ENCODE data around the gene MAN1A2. TPM values are rescaled to one million over a fixed set of nuclear protein-coding genes. Genes with fewer than 3 reads are reported as not detected.

Gene MAN1A2
- total RNA-seq, 1 experiment from 2014 or later: 21.0 TPM

GRCh38 chr1:117501281-117501680 is 134.0 kb downstream of the MAN1A2 start:
- H3K9me3 Mint-ChIP-seq (ENCODE audit: unreplicated experiment): no peaks in the 10 kb centered on the region
- ChIA-PET POLR2A (no interaction called here), CTCF (no interaction called here)
- no peaks in the 10 kb centered on the region for H3K27me3 Mint-ChIP-seq (ENCODE audit: insufficient read depth, unreplicated experiment)
- H3K36me3 Mint-ChIP-seq (ENCODE audit: insufficient read depth, unreplicated experiment): peaks cover 6% of the 10 kb centered on the region
- BruUV-seq (replicated peaks): no TSS peak
- DNase-seq: no peak
- no peak overlapping the region for H3K4me3 Mint-ChIP-seq (ENCODE audit: unreplicated experiment)
- intact Hi-C loops (cut with micrococcal nuclease; ENCODE audit: unreplicated experiment): no loop called here
- Histone ChIP-seq H3K4me1 (no peaks in the 10 kb centered on the region), H3K9me3 (no peaks in the 10 kb centered on the region), H3K4me3 (ENCODE audit: low read depth, low read length) (no peak overlapping the region), H3K36me3 (ENCODE audit: control insufficient read depth, insufficient read depth, low read length) (no peaks in the 10 kb centered on the region; the same call in 1 of the 2 replicates), H3K27me3 (replicated peaks; ENCODE audit: control insufficient read depth, insufficient read depth, low read length) (no peaks in the 10 kb centered on the region)
- H3K27ac Mint-ChIP-seq (ENCODE audit: unreplicated experiment): no peak overlapping the region
- H3K4me1 Mint-ChIP-seq (ENCODE audit: low read depth, unreplicated experiment): no peaks in the 10 kb centered on the region
- TF ChIP-seq CTCF (IDR thresholded peaks at IDR 0.05; ENCODE audit: insufficient read depth in 1 of 2, low read depth in 1 of 2, low read length in 1 of 2, severe bottlenecking in 1 of 2, unreplicated experiment in 1 of 2): no peak

- H3K27ac Mint-ChIP-seq (ENCODE audit: unreplicated experiment): no peak overlapping the region
- Histone ChIP-seq H3K9me3 (no peaks in the 10 kb centered on the region), H3K36me3 (ENCODE audit: control insufficient read depth, insufficient read depth, low read length) (no peaks in the 10 kb centered on the region), H3K27me3 (replicated peaks; ENCODE audit: control insufficient read depth, insufficient read depth, low read length) (no peaks in the 10 kb centered on the region), H3K4me1 (no peaks in the 10 kb centered on the region), H3K4me3 (ENCODE audit: low read depth, low read length) (no peak overlapping the region)
- no TSS peak for BruUV-seq (replicated peaks)
- intact Hi-C loops (cut with micrococcal nuclease; ENCODE audit: unreplicated experiment): no loop called here
- H3K4me1 Mint-ChIP-seq (ENCODE audit: low read depth, unreplicated experiment): no peaks in the 10 kb centered on the region
- H3K9me3 Mint-ChIP-seq (ENCODE audit: unreplicated experiment): no peaks in the 10 kb centered on the region
- TF ChIP-seq CTCF (IDR thresholded peaks at IDR 0.05; ENCODE audit: insufficient read depth in 1 of 2, low read depth in 1 of 2, low read length in 1 of 2, severe bottlenecking in 1 of 2, unreplicated experiment in 1 of 2): no peak
- no peaks in the 10 kb centered on the region for H3K27me3 Mint-ChIP-seq (ENCODE audit: insufficient read depth, unreplicated experiment)
- no peak overlapping the region for H3K4me3 Mint-ChIP-seq (ENCODE audit: unreplicated experiment)
- ChIA-PET CTCF (no interaction called here), POLR2A (no interaction called here)
- no peak for DNase-seq
- H3K36me3 Mint-ChIP-seq (ENCODE audit: insufficient read depth, unreplicated experiment): no peaks in the 10 kb centered on the region
These were observed 144.0 kb downstream of the MAN1A2 start for GRCh38 chr1:117511273-117511672.

GRCh38 chr1:117512728-117513321 is 145.6 kb downstream of the MAN1A2 start:
- ChIA-PET CTCF (interaction anchor here (0.7 to 1.4 kb wide), 6 partner anchors 78 to 397 kb away, joined by 3 to 6 read pairs (median 4); no protein-coding TSS in a partner anchor), POLR2A (no interaction called here)
- H3K36me3 Mint-ChIP-seq (ENCODE audit: insufficient read depth, unreplicated experiment): no peaks in the 10 kb centered on the region
- H3K4me3 Mint-ChIP-seq (ENCODE audit: unreplicated experiment): no peak overlapping the region
- peak in 1 of 2 experiments; percentile 19 for DNase-seq
- TF ChIP-seq CTCF (IDR thresholded peaks at IDR 0.05; ENCODE audit: insufficient read depth in 1 of 2, low read depth in 1 of 2, low read length in 1 of 2, severe bottlenecking in 1 of 2, unreplicated experiment in 1 of 2): peak; percentile 22 to 44
- H3K27me3 Mint-ChIP-seq (ENCODE audit: insufficient read depth, unreplicated experiment): no peaks in the 10 kb centered on the region
- Histone ChIP-seq H3K9me3 (no peaks in the 10 kb centered on the region), H3K4me1 (no peaks in the 10 kb centered on the region), H3K27me3 (replicated peaks; ENCODE audit: control insufficient read depth, insufficient read depth, low read length) (no peaks in the 10 kb centered on the region), H3K36me3 (ENCODE audit: control insufficient read depth, insufficient read depth, low read length) (no peaks in the 10 kb centered on the region), H3K4me3 (ENCODE audit: low read depth, low read length) (no peak overlapping the region)
- no TSS peak for BruUV-seq (replicated peaks)
- H3K9me3 Mint-ChIP-seq (ENCODE audit: unreplicated experiment): no peaks in the 10 kb centered on the region
- no peak overlapping the region for H3K27ac Mint-ChIP-seq (ENCODE audit: unreplicated experiment)
- no peaks in the 10 kb centered on the region for H3K4me1 Mint-ChIP-seq (ENCODE audit: low read depth, unreplicated experiment)
- intact Hi-C loops (cut with micrococcal nuclease; ENCODE audit: unreplicated experiment): loop anchor here (1.0 to 2.0 kb wide), 3 partner anchors 161 to 382 kb away; no protein-coding TSS in a partner anchor

Data from Caco-2 (cell line).